ENCODE data around the gene PCGF5. TPM values are rescaled to one million over a fixed set of nuclear protein-coding genes. Genes with fewer than 3 reads are reported as not detected.

The PCGF5 gene
- total RNA-seq, 3 donors from 2014 or later (not counting 1 experiment from before 2014, with no cell fraction given), result 52.5 to 60.2 (median 58.6) TPM

DNA sequence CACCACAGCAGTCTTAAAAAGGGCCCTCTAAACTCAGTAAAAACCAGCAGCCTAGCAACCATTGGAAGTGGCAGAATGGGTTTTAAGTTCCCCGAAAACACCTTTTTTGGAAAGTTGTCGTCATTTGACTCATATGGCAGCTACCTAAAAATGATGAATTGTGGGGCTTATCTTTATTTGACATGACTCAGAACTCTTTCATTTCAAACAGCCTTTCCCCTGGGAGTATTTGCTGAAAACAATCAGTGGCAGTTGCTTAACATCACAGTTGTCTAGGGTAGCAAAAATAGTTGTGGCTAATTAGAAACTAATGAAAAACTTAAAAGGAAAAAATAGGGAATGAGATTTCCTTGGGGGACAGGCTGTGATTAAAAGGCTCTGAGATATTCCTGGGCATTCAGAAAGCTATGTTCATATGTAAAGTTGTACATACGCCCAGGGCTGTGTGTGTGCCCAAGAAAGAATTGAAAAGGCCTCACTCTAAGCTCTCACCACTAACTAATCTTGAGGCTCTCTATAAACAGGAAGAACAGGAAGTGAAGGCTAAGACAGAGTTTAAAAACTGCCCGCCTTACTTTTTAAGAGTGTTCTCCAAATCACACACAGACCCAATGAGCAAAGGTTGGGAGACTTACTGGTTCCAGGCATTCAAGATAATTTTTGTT, 108.0 kb downstream of the PCGF5 start:
- TF ChIP-seq, protein P1, sequence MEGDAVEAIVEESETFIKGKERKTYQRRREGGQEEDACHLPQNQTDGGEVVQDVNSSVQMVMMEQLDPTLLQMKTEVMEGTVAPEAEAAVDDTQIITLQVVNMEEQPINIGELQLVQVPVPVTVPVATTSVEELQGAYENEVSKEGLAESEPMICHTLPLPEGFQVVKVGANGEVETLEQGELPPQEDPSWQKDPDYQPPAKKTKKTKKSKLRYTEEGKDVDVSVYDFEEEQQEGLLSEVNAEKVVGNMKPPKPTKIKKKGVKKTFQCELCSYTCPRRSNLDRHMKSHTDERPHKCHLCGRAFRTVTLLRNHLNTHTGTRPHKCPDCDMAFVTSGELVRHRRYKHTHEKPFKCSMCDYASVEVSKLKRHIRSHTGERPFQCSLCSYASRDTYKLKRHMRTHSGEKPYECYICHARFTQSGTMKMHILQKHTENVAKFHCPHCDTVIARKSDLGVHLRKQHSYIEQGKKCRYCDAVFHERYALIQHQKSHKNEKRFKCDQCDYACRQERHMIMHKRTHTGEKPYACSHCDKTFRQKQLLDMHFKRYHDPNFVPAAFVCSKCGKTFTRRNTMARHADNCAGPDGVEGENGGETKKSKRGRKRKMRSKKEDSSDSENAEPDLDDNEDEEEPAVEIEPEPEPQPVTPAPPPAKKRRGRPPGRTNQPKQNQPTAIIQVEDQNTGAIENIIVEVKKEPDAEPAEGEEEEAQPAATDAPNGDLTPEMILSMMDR (IDR thresholded peaks at IDR 0.05), result no peak
- WGBS (ENCODE audit: insufficient coverage), result 90% methylated on average over 3 of the region's 4 CpGs
- no peak overlapping the region for H3K27ac Mint-ChIP-seq
- no peaks in the 10 kb centered on the region for H3K27me3 ChIP-seq (ENCODE audit: control insufficient read depth, insufficient read depth, low read length)
- peaks cover 0 to 2% of the 10 kb centered on the region in 2 donors for H3K9me3 Mint-ChIP-seq
- DNase-seq (no peak), ATAC-seq (no peak)
- H3K4me3 ChIP-seq (ENCODE audit: low read length), result no peak overlapping the region
- no peak overlapping the region for H3K27ac ChIP-seq (ENCODE audit: low read length)
- H3K27me3 Mint-ChIP-seq (ENCODE audit: low read depth in 2 of 2), result peaks cover 19 to 44% of the 10 kb centered on the region in 2 donors
- intact Hi-C loops (cut with micrococcal nuclease), result no loop called here
- no peaks in the 10 kb centered on the region for H3K4me1 Mint-ChIP-seq
- H3K4me3 Mint-ChIP-seq, result no peak overlapping the region
- no peaks in the 10 kb centered on the region for H3K36me3 Mint-ChIP-seq
- H3K4me1 ChIP-seq (ENCODE audit: control insufficient read depth, insufficient read depth, low read length), result no peaks in the 10 kb centered on the region
- no peaks in the 10 kb centered on the region for H3K36me3 ChIP-seq (ENCODE audit: control insufficient read depth, insufficient read depth, low read length)
- no peaks in the 10 kb centered on the region for H3K9me3 ChIP-seq (ENCODE audit: control insufficient read depth, insufficient read depth, low read length)

Other genes starting within 250 kb of the PCGF5 start
- gene HECTD2, start 189.7 kb downstream of the PCGF5 start, total RNA-seq, result 1 to 10 TPM in 2 of 3 donors, under 1 TPM in 1; 0.61 to 3.6 (median 1.1) TPM